Spleen (tissue), 7 donors: ENCODE results near the gene RTN4R.

Source experiments
- POLR2A ChIP-seq, 3 donors: fragments of 450-650 bp; IDR thresholded peaks; one replicate each; pipeline ENCODE4 v1.5.1; 2017; ENCODE audit warnings: antibody characterized with exemption in 3 of 3, mild to moderate bottlenecking in 1 of 3
- TF ChIP-seq, protein P1 (sequence below), 11 experiments: fragments of 200-600 bp in 7 of 11; fragments of 450-650 bp in 4 of 11; sonication (generic) in 4 of 11; IDR thresholded peaks in 8 of 11; conservative IDR thresholded peaks in 3 of 11; 1 replicate in 7 of 11; 2 replicates in 4 of 11; pipeline versions ENCODE4 v1.4.0 to v1.8.0; 2016 to 2021; ENCODE audit warnings: antibody characterized with exemption in 11 of 11, inconsistent platforms in 4 of 11, mild to moderate bottlenecking in 1 of 11
- donor health status: DM: no; HTN: no; CAD: no; lungs with moderate emphysema.
- donor health status: DM: no; HTN: no; CAD: no.
- donor health status: DM: no; HTN: no; CAD: no.

DNA sequence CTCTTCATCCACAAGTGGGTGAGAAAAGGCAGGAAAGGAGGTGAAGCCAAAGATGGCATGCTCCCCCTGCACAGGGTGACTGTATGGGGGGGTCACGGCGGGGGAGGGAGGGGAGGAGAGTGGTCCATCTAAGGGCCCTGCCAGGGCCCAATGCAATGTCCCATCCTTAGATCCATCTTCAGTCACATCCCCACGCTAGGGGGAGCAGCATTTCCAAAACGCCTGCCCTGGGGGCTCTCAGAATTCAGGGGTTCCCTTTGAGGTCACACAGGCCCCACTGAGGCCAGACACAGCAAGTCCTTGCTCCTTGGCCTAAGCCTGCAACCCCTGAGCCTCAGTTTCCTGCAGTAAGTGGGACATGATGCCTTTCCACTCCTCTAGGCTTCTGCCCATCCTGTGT, 52.4 kb downstream of the RTN4R start:
- TF ChIP-seq, protein P1, sequence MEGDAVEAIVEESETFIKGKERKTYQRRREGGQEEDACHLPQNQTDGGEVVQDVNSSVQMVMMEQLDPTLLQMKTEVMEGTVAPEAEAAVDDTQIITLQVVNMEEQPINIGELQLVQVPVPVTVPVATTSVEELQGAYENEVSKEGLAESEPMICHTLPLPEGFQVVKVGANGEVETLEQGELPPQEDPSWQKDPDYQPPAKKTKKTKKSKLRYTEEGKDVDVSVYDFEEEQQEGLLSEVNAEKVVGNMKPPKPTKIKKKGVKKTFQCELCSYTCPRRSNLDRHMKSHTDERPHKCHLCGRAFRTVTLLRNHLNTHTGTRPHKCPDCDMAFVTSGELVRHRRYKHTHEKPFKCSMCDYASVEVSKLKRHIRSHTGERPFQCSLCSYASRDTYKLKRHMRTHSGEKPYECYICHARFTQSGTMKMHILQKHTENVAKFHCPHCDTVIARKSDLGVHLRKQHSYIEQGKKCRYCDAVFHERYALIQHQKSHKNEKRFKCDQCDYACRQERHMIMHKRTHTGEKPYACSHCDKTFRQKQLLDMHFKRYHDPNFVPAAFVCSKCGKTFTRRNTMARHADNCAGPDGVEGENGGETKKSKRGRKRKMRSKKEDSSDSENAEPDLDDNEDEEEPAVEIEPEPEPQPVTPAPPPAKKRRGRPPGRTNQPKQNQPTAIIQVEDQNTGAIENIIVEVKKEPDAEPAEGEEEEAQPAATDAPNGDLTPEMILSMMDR (IDR thresholded peaks at IDR 0.05 in 8 of 11, conservative IDR thresholded peaks at IDR 0.05 in 3 of 11): no peak
- no peak for TF ChIP-seq POLR2A (IDR thresholded peaks at IDR 0.05)
